ENCODE measurements around the gene SLC26A2.
A peak's percentile ranks its signal among the peaks of the same experiment; 100 is the strongest.

Gene SLC26A2

DNA sequence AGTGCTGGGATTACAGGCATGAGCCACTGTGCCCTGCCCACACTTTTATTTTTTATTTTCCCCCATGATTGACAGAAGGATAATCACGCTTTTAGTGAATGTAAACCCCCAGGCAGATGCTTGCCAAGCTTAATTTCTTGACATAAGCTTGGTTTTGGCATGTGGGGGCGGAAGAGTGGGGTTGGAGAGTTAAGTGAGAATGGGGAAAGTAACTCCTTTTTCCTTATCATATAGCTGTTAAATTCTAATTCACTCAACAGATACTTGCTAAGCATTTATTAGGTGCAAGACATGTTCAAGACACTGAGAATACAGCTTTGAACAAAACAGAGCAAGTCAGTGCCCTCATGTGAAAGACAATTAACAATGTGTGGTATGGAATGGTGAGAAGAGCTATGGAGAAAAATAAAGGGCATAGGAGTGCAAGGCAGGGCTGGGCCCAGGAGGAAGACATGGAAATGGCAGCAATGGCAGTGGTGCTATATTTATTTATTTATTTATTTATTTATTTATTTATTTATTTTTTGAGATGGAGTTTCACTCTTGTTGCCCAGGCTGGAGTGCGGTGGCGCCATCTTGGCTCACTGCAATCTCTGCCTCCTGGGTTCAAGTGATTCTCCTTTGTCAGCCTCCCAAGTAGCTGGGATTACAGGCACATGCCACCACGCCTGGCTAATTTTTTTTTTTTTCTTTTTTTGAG is 2.2 kb downstream of the SLC26A2 start:
- DNase-seq (ENCODE audit: low read depth), result no peak

DNA sequence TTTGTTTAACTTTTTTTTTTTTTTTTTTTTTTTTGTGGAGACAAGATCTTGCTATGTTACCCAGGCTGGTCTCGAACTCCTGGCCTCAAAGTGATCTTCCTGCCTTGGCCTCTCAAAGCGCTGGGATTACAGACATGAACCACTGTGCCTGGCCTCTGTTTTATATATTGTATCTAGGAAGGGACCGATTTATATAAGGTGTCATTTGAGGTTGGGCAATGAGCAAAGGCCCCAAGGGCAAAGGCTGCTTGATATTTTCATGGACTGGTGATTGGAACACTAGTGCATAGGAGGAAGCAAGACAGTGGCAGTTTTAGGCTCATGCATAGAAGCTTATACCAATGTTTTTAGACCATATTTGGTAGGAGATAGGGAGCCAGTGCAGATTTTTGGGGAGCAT is 3.2 kb downstream of the SLC26A2 start:
- no peak for DNase-seq (ENCODE audit: low read depth)

DNA sequence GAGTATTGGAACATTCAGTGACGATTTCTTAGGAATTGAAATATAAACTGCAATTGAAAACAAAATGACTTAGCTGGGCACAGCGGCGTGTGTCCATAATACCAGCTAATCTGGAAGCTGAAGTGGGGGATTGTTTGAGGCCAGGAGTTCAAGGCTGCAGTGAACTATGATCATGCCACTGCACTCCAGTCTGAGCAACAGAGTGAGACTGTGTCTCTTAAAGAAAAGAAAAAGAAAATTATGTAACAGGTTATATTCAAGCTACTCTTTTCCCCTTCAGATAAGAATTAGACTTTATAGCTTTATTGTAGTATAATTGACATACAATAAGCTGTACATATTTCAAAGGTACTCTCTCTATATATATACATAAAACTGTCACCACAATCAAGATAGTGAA is 6.4 kb downstream of the SLC26A2 start:
- no peak for DNase-seq (ENCODE audit: low read depth)

DNA sequence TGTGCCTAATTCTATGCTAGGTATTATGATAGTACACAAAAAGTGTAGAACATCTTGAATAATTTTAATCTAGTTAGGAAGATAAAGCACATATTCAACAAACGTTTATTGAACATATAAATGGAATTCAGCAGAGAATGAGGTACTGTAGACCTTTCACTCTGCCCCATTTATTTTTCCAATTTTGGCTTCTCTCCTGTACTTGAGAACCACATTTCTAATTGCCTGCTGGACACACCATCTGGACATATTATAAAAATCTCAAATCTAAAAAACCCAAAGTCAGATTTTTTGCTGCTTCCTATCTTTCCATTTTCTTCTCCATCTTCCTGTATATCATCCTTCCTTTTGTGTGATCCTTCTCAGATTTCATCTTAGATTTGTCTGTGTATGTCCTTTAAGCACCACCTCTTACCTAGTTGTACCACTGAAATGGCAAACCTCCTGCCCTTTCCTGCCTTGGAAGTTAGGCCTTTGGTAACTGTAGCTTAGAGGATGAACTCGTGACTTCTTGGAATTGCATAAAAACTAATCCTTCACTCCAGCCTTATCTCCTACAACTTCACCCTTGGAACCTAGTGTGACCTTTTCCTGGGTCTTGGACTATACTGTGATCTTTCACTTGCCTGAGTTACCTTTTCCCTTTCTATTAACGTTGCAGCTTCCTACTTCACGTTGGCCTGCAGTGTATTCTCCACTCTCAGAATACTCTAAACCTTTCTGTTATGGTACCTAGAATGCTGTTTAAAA is 8.8 kb downstream of the SLC26A2 start:
- DNase-seq (ENCODE audit: low read depth), result no peak

DNA sequence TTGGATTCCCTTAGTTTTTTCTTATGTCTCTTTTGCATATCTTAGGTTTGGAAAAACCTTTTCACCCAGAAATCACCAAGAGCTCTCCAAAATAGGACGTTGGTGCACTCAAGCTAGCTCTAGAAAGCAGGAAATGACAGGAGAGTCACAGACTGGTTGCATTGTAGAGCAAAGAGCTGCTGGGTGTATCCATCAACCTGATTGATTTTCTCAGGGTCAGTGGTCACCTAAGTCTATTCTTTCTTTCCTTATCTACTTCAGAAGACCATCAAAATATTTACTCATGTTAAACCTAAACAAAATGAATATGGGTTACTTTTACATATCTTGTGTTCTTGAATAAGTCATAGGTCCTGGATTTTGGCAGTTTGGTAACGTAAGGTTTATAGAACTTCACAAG is 14.9 kb downstream of the SLC26A2 start:
- no peak for DNase-seq (ENCODE audit: low read depth)

DNA sequence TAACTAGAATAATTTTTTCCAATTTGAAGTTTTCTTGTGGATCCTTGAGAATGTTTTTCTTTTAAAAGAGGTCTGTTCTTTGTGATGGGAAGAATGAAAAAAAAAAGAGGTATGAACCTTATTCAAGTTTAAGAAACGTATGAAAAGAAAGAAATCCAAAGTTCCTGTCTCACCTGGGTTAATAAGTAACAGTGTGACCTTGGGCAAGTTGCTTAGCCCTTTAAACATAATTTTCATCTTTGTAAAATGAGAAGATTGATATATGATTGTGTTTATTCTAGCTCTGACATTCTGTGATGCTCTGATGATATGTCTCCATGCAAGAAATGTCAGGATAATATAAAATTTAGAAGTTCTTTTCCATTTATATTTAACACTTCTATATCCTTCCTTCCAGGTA is 19.3 kb downstream of the SLC26A2 start:
- no peak for DNase-seq (ENCODE audit: low read depth)

DNA sequence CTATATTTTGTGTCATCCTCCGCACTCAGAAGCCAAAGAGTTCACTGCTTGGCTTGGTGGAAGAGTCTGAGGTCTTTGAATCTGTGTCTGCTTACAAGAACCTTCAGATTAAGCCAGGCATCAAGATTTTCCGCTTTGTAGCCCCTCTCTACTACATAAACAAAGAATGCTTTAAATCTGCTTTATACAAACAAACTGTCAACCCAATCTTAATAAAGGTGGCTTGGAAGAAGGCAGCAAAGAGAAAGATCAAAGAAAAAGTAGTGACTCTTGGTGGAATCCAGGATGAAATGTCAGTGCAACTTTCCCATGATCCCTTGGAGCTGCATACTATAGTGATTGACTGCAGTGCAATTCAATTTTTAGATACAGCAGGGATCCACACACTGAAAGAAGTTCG is 20.6 kb downstream of the SLC26A2 start:
- no peak for DNase-seq (ENCODE audit: low read depth)

DNA sequence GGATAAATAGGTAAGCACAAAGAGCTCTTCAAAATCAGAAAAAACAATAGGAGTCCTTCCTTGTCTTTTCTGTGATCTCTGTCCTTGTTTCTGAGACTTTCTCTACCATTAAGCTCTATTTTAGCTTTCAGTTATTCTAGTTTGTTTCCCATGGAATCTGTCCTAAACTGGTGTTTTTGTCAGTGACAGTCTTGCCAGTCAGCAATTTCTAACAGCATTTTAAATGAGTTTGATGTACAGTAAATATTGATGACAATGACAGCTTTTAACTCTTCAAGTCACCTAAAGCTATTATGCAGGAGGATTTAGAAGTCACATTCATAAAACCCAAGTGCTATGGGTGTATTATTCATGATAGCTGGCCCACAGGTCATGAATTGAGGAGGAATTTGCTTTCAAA is 21.9 kb downstream of the SLC26A2 start:
- no peak for DNase-seq (ENCODE audit: low read depth)

DNA sequence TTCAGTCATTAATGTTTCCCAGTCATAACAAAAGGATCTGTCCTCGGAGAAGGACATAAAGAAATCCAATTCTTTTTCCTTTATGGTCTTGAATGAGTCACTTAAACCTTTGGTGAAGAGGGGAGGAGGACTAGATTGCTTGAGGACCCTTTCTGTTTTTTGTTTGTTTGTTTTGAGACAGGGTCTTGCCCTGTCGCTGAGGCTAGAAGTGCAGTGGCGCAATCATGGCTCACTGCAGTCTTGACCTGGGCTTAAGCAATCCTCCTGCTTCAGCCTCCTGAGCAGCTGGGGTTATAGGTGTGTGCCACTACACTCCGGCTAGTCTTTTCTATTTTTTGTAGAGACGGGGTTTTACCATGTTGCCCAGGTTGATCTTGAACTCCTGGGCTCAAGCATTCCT is 27.6 kb downstream of the SLC26A2 start:
- DNase-seq (ENCODE audit: low read depth), result no peak

DNA sequence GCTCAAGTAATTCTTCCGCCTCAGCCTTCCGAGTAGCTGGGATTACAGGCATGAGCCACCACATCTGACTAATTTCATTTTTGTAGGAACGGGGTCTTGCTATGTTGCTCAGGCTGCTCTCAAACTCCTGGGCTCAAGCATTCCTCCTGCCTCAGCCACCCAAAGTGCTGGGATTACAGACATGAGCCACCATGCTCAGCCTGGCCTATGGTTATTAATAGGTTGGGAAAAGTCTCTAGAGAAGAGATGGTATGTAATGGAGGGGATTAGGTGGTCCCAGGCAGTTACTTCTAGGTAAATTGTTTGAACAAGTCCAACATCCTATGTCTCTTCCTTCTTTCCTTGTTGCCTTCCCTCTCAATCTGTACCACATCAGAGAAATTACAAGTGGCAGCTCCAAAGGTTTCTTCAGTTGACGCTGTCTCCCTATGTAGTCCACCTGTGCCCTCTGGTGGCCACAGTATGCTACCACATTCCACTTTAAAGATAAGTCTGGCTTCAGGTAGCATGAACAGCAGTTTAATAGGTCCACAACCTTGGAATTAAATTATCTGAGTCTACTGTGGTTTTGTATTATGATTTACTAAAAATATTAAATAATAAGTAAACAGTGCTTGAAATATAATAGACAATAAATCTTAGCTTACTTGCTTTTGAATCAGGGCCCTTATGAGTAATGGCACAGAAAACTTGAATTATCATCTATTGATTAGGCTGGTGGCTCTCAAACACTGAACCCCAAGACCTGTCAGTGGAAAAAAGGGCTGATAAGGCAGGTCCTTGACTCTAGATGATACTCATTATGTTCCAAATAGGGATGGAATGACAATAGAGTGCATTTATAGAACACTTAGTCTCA is 30.2 kb downstream of the SLC26A2 start:
- peak; percentile 57 for DNase-seq (ENCODE audit: low read depth)

DNA sequence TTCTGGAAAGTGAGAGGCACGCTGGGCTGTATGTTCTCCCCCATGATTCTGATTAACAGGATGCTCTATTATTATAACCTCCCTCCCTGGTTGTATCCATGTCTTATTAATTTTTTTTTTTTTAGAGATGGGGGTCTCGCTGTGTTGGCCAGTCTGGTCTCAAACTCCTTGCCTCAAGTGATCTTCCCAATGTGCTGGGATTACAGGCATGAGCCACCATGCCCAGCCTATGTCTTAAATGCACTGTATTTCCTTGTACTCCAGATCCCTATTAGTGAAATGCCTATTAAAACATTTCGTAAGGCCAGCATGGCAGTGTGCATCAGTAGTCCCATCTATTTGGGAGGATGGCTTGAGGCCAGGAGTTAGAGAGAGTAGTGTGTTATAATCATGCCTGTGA is 32.9 kb downstream of the SLC26A2 start:
- no peak for DNase-seq (ENCODE audit: low read depth)

DNA sequence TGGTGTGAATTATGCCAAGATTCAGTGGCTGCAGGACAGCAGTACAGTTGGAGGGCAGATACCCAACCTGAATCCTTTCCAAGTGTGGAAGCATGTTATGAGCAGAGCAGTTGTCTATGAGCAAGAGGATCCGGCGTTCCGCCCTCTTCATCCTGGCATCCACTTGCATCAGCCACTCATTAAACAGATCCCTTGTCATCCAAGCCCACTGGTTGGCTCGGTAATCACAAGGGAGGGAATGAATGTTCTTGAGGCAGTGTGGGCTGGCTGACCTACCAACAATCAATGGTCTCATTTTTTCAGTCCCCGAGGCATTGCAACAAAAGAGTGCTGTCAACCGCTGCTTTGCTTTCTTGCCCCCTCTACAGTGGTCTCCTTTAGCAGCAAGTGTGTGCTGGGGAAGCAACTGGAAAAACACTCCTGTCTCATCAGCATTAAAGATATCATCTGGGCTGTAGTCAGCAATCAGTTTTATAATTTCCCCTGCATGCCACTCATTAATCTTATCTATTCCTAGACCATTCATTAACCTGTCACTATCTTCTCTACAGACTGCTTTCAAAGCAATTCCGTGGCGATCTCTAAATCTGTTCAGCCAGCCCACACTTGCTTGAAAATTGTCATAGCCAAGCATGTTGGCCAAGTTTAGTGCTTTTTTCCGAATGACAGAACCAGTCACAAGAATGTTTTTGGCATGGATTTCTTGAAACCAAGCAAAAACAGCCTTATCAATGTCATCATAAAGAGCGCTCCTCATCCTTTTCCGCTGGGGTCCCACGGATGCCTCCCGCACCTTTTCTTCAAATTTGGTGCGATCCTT is 35.0 kb downstream of the SLC26A2 start:
- no peak for DNase-seq (ENCODE audit: low read depth)

DNA sequence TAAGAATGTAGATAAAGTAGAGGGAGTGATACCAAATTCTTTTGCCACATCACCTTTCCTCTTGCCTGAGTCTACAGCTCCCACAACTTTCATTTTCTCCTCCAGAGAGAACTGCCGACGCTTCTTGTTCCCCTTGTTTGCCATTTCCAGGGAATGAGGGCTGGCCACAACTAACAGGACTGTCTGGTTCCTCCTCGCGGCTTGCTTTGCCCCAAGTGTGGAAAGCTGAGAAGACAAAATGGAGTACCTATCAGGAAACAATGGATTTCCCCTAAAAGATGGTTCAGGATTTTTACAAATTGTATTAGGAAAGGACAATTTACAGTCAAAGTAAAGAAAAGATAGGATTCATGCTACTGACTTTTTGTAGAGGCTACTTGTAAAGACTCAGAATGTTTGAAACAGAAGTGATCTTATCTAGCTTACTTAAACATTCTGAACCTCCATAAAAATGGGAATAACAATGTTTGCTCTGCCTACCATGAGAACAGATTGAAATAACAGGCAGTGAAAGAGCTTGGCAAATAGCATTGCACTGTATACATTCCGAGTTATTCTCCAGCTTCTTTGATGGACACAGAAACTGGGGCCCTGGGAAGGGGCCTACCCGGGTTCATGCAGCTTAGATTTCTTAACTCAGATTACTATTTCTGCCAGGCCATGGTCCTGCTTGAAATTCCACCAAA is 35.8 kb downstream of the SLC26A2 start:
- no peak for DNase-seq (ENCODE audit: low read depth)

DNA sequence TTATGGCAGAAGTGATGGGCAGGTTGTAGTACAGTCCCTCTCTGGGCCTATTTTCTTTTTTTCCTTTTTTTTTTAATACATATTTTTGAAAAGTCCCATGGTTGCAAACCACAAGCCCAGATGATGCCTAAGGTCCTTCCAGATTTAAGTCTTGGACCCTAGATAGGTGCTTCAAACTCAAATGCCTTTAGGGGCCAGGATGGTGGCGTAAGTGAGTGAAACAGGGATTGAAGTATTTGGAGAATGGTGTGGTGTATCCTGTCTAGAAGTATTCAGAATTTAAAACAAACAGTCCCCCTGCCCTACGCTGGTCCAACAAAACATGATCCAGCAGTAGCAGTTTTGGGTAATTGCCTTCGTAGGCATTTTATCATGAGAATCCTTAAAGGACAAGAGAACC is 37.7 kb downstream of the SLC26A2 start:
- no peak for DNase-seq (ENCODE audit: low read depth)

DNA sequence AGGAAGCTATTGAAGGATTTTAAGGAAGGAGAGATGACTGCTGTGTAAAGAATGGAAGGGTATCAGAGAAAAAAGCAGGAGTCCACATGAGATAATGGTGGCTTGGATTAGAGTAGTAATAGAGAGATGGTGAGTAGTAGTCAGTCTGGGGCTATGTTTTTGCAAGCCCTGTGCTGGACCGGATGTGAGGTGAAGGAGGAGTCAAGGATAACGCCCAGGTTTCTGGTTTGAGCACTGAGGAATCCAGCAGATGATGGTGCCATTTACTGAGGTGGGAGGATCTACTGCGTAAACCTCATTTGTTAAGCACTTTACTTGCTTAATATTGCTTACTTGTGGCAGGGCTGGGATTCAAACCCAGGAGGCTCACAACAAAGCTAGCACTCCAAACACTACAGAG is 38.8 kb downstream of the SLC26A2 start:
- no peak for DNase-seq (ENCODE audit: low read depth)

DNA sequence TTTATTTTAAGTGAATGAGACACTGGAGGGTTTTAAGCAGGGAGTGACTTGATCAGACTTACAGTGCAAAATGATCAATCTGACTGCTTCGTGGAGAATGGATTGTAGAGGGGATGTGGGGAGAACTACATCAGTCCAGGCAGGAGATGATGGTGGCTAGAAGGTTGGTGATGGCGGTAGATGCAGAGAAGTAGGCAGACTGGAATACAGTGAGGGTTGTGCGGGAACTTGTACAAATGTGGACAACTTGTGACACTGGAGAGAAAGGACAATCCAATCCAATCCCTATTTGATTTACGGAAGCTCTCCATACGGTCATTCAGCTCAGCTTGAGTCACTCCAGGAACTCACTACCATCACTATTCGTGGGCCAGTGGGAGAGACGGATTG is 39.3 kb downstream of the SLC26A2 start:
- DNase-seq (ENCODE audit: low read depth), result no peak

DNA sequence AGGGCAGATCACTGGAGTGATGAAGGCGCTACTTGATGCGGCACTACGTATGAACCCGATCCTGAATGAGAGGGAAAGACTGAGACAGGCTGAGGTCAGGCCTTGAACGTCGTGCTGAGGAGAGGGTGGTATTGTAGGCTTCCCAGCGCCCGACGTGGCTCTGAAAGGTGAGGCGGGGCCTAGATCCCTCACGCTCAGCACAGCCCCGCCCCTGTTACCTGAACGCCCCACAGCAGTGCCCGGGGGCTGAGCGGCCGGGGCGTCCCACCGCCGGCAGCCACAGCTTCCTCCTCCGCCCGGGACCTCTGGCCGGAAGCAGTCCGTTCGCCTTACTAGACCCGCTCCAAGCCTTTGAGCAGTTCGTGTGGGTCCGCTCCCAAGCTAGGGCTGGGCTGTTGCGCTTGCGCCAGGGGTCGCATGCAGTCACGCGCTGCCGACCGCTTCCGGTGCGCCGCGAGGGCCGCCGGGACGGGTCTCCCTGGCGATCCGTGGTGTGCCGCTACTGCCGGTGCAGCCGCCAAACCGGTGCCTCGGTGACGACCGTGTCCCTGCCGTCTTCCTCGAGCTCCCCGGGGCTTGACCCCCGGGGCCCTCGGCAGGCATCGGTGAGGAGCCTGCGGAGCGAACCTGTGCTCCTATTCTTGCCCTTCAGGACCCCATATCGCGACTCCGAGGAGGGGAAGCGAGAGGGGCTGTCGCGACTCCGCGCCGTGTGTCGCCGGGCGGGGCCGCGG is 39.9 kb downstream of the SLC26A2 start, which contains the start of the genes HMGXB3 and TIGD6:
TSS of gene HMGXB3 (plus strand) at position 484 of the 734 bp plus-strand sequence. CDS start 4,114 bp downstream, outside the sequence.
TSS of gene TIGD6 (minus strand) at position 399 of the 734 bp plus-strand sequence. CDS start 4,306 bp downstream, outside the sequence.
- DNase-seq (ENCODE audit: low read depth), result peak; percentile 87

DNA sequence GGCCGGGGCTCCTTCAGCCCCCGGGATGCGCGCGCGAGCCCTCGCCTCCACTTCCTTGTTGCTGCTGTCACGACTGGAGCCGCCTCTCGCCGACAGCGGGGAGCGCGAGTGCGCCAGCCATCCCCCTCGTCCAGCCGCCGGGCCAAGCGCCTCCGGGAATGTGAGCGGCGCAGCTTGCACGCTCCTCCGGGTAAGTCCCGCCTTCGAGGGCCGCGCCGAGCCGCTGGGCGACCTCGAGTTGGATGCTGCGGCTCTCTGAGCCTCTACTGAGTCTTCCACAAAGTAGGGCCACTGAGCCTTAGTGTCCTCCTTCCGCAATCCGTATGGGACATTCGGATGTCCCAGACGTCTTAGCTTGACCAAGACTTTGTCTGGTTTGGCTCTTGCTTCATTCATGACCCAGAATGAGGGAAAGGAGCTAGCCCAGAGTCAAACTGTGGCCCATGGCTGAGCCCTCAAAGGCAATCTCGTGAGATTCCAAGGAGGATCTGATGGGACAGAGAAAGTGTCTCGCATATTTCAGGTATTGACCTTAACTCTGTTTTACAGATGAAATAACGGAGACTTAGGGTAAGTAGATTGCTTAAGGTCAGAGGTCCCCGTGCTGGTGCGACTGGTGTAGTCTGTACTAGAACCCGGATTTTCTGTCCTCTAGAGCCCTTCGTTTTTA is 40.6 kb downstream of the SLC26A2 start:
- DNase-seq (ENCODE audit: low read depth), result peak; percentile 14

DNA sequence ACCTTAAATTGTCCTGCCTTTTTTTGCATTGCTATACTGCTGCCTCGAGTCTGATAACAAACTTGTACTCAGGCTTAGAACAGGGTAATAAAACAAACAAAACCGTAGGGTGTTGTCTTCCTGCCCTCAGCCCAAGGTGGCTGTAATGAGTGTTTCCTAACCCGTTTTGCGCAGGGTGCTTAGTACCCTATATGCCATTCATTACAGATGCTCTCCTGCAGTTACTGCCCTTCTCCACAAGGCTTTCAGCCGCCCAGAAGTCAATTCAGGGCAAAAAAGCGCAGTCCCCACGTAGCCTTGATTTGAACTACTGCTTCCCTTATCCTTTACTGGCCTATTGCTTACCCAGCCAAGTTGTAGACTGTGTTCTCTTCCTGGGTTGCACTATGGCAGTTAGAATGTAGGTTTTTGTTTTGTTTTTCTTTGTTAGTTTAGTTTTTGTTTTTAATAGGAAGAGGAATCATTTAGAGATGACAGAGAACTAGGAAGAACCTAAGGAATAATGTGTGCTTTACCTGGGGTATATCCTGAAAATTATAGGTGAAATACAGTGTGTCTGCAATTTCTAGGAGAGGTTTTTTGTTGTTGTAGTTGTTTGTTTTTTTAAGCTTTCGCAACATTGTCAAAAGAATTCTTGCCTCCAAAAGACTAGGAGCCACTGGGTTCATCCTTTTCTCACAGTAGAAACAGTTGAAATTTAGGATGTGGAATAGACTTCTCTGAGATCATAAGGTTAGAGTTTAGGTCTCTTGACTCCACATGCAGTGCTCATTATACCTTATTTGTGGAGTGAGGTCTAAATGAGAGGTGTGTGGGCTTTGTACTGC is 41.3 kb downstream of the SLC26A2 start:
- DNase-seq (ENCODE audit: low read depth), result peak; percentile 45
